Vagina (tissue), 2 donors: ENCODE data around the gene PPP6R2.
"Not testable (repeated sequence)": the region's sequence is repeated elsewhere in the genome, so short reads cannot be mapped to it uniquely, and the experiment has no call there.

ENCODE experiments used
- CTCF ChIP-seq, 3 experiments: fragments of 450-650 bp in 2 of 3; fragments of 200-600 bp in 1 of 3; sonication (generic) in 1 of 3; IDR thresholded peaks; one replicate each; pipeline ENCODE4 v1.5.1; 2017 to 2019; ENCODE audit warnings: antibody characterized with exemption in 3 of 3, mild to moderate bottlenecking in 2 of 3, moderate library complexity in 2 of 3
- POLR2A ChIP-seq, 2 donors: fragments of 450-650 bp; IDR thresholded peaks; one replicate each; pipeline ENCODE4 v1.6.1; 2017; ENCODE audit warnings: antibody characterized with exemption in 2 of 2, mild to moderate bottlenecking in 2 of 2, moderate library complexity in 2 of 2

DNA sequence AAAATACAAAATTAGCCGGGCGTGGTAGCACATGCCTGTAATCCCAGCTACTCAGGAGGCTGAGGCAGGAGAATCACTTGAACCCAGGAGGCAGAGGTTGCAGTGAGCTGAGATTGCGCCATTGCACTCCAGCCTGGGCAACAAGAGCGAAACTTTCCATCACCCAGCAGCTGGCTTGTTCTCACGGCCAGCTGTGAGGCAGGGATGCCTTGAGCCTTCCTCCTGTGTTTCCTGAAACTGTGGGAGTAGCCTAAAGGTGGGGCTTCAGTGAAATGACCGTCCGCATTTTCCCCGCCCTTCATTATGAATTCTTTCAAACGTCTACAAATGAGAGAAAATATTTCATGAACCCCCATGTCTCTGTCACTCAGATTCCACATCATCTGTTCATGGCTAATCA, 65.8 kb downstream of the PPP6R2 start:
- not testable (repeated sequence) for TF ChIP-seq CTCF, POLR2A (IDR thresholded peaks at IDR 0.05)
